GM12878 (cell line): ENCODE data around the gene SLX4IP. TPM values are rescaled to one million over a fixed set of nuclear protein-coding genes. Genes with fewer than 3 reads are reported as not detected.

Source experiments
- ASH2L ChIP-seq: fragments of 300-600, 200-600 bp; sonication (generic); IDR thresholded peaks from 2 replicates; pipeline ENCODE4 v1.6.1; 2017; ENCODE audit warnings: low read depth, mild to moderate bottlenecking, borderline replicate concordance
- ATF3 ChIP-seq: IDR thresholded peaks from 2 replicates; pipeline ENCODE4 v1.6.1; 2011; ENCODE audit warnings: low read depth, mild to moderate bottlenecking, low read length, moderate library complexity, borderline replicate concordance; ENCODE audit errors: extremely low read depth
- ATF7 ChIP-seq: fragments of 450-650 bp; IDR thresholded peaks from 2 replicates; pipeline ENCODE4 v1.6.1; 2016; ENCODE audit warnings: low read depth, mild to moderate bottlenecking
- BCL3 ChIP-seq: IDR thresholded peaks from 2 replicates; pipeline ENCODE4 v1.6.1; 2011; ENCODE audit warnings: borderline replicate concordance, low read depth, mild to moderate bottlenecking, moderate library complexity, low read length; ENCODE audit not compliant: insufficient read depth, poor library complexity, severe bottlenecking
- CBFB ChIP-seq: IDR thresholded peaks from 2 replicates; pipeline ENCODE4 v1.6.1; 2016; ENCODE audit warnings: antibody characterized with exemption, low read depth
- E2F8 ChIP-seq: fragments of 450-650 bp; IDR thresholded peaks from 2 replicates; pipeline ENCODE4 v1.6.1; 2018; ENCODE audit warnings: mild to moderate bottlenecking, low read depth, moderate library complexity; ENCODE audit not compliant: partially characterized antibody
- GABPA ChIP-seq: IDR thresholded peaks from 2 replicates; pipeline ENCODE4 v1.6.1; 2014; ENCODE audit warnings: antibody characterized with exemption, low read depth, mild to moderate bottlenecking, inconsistent platforms
- HCFC1 ChIP-seq: fragments of 150-350 bp; IDR thresholded peaks from 2 replicates; pipeline ENCODE4 v1.6.1; 2014; ENCODE audit warnings: low read length
- IRF4 ChIP-seq: IDR thresholded peaks from 2 replicates; pipeline ENCODE4 v1.6.1; 2011; ENCODE audit warnings: low read depth, low read length
- KAT2A ChIP-seq: conservative IDR thresholded peaks from 2 replicates; pipeline ENCODE4 v1.6.1; 2011; ENCODE audit warnings: low read depth, low read length; ENCODE audit not compliant: control insufficient read depth
- NR2F1 ChIP-seq: fragments of 450-650 bp; conservative IDR thresholded peaks from 2 replicates; pipeline ENCODE4 v1.6.1; 2017; ENCODE audit warnings: mild to moderate bottlenecking
- PKNOX1 ChIP-seq: fragments of 450-650 bp; IDR thresholded peaks from 2 replicates; pipeline ENCODE4 v1.6.1; 2016; ENCODE audit warnings: mild to moderate bottlenecking
- POLR2A ChIP-seq: IDR thresholded peaks from 2 replicates; pipeline ENCODE4 v1.6.1; 2011; ENCODE audit warnings: low read depth, mild to moderate bottlenecking, low read length
- POU2F2 ChIP-seq: IDR thresholded peaks from 3 replicates; pipeline ENCODE4 v1.6.1; 2011; ENCODE audit warnings: low read depth, mild to moderate bottlenecking, low read length, borderline replicate concordance
- SMAD5 ChIP-seq: IDR thresholded peaks from 2 replicates; pipeline ENCODE4 v1.6.1; 2016; ENCODE audit warnings: antibody characterized with exemption, low read depth
- SMC3 ChIP-seq: IDR thresholded peaks from 2 replicates; pipeline ENCODE4 v1.6.1; 2011; ENCODE audit warnings: low read length, improper control_type of control experiment, borderline replicate concordance
- TBL1XR1 ChIP-seq: IDR thresholded peaks from 2 replicates; pipeline ENCODE4 v1.6.1; 2012; ENCODE audit warnings: low read depth, low read length, improper control_type of control experiment
- ZBTB11 ChIP-seq: fragments of 450-650 bp; formaldehyde crosslinking; IDR thresholded peaks from 2 replicates; pipeline ENCODE4 v1.5.0; 2022; ENCODE audit warnings: mild to moderate bottlenecking, missing genetic modification characterization
- ZBTB33 ChIP-seq: fragments of 450-650 bp; IDR thresholded peaks from 2 replicates; pipeline ENCODE4 v1.6.1; 2017; ENCODE audit warnings: mild to moderate bottlenecking
- polyA plus RNA-seq, 11 experiments: library from polyadenylated mRNA; depleted of rRNA in 4 of 11; unstranded in 6 of 11; stranded (reverse) in 5 of 11; fragments of >200 nt; fragmentation: Nextera tagmentation in 4 of 11; fragmentation: Illumina TruSeq in 1 of 11; extraction: Ambion mirVana in 4 of 11; extraction: Trizol in 1 of 11; gene quantifications; 1 replicate in 1 of 11; 2 replicates in 10 of 11; pipeline versions ENCODE4 v1.2.1 to v1.2.3, GENCODE V29; 2011 to 2016; ENCODE audit warnings: inconsistent platforms in 2 of 11, missing spikeins in 2 of 11, low read depth in 1 of 11
- total RNA-seq, 4 experiments: library from RNA; depleted of rRNA in 3 of 4; stranded (reverse); fragments of >200 nt in 3 of 4; fragmentation: Illumina TruSeq in 1 of 4; extraction: Trizol in 1 of 4; gene quantifications; 2 replicates each; pipeline versions ENCODE4 v1.2.1 to v1.2.3, GENCODE V29; 2013 to 2021

The SLX4IP gene
- total and polyA plus RNA-seq, 10 of the 15 experiments (the other 5 are each of a cell fraction or from before 2014, with no cell fraction given): 2.2 to 11.0 (median 6.3) TPM

- TF ChIP-seq ATF7 (peak; percentile 77), IRF4 (peak; percentile 41), NR2F1 (no peak), ZBTB11 (CRISPR knock-in tag) (no peak), SMAD5 (no peak), E2F8 (no peak), ASH2L (no peak), PKNOX1 (peak; percentile 41; the same call in 1 of the 2 replicates), ATF3 (peak; percentile 79; the same call in 1 of the 2 replicates), ZBTB33 (no peak), CBFB (no peak), HCFC1 (no peak), POU2F2 (0 out of 3 replicates have a peak, but pooled peaks have one; percentile 39), SMC3 (no peak), POLR2A (peak; percentile 57), KAT2A (no peak), GABPA (no peak), BCL3 (no peak), TBL1XR1 (no peak)
Observed at GRCh38 chr20:10511509-10512251, 76.6 kb downstream of the SLX4IP start (continued).
